ENCODE measurements around the gene KCNH8.
"Not testable (repeated sequence)": the region's sequence is repeated elsewhere in the genome, so short reads cannot be mapped to it uniquely, and the experiment has no call there.

The KCNH8 gene

DNA sequence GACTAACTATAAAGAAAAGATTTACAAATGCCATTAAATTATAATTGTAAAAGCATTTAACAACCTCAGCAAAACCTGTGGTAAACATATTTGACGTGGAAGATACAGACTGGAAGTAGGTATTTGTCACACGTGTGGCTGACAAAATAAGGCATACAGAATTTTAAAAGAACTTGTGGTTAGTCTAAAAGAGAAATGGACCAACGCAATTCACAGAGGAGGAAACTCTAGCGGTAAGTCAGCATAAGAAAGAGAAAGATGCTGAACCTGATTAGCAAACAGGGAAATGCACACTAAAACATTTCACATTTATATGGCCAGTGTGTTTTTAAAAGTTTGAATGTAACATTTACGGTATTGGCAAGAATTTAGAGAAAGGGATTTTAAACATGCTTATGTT is 35.3 kb downstream of the KCNH8 start:
- DNase-seq, result no peak

DNA sequence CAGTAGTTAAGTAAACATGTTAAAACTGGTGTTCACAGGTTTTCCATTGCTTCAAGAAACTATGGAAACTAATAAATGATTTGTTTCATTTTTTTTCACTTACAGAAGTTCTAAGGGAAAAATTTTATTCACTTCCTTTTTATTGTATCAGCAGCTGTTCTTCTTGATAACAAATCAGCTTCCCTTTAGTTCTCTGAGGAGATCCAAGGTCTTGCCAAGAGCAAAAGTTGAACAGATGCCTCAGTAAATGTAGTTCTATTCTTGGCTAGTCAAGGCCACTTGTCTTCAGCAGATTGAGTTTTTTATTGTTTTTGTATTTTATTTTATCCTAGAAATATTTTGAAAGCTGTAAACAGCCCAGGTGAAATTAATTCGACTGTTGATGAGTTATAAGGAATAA is 41.8 kb downstream of the KCNH8 start:
- DNase-seq, result no peak

DNA sequence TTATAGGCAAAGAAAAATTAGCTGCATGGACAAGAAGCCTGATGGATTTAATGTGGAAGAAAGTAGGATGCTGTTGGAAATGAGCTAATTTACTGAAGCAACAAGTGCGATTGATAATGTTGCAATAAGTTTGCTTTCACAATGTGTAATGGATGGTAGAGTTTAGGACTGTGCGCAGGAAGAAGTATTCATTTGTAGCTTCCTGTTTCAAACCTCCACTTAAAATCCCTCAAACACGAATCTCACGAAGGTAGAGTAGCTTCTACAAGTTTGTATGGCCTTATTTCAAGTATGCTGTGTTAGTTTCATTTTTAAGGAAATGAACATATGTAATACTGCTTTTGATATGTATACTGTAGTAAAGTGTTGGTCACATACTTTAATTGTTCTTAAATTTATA is 42.3 kb downstream of the KCNH8 start:
- DNase-seq, result no peak

DNA sequence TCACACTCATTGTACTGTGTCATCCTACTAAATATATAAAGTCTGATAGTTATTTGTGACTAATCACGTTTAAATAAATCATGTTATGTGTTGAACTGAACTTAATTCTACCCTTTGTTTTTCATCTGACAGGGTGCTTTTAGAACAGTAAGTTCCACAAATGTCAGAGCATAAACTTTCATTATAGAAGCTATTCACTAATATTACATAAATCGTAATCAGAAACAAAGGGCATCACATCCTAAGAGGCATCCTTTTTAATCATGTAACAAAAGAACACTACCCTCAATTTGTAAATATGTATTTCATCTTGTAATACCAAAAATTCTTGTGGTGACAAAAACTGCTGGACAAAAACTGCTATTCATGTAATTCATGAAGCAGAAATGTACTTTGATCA is 50.8 kb downstream of the KCNH8 start:
- DNase-seq, result no peak

DNA sequence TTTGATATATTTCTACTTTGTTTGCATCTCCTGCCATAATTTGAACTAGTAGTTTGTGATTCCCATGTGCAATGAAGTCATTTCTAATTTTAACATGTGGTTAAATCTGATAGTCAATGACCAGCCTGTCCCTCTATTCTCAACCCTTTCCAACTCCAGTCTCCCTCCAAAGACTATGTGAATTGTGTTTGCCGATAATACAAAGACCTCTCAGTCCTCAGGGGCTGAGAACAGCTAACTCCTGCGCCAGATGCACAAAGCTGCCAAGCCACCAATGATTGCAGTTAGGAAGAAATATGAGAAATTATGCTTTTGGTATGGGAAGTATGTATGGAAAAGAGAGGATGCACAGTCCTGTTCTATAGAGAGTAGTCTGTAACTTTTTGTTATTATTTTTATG is 54.0 kb downstream of the KCNH8 start:
- DNase-seq, result no peak

DNA sequence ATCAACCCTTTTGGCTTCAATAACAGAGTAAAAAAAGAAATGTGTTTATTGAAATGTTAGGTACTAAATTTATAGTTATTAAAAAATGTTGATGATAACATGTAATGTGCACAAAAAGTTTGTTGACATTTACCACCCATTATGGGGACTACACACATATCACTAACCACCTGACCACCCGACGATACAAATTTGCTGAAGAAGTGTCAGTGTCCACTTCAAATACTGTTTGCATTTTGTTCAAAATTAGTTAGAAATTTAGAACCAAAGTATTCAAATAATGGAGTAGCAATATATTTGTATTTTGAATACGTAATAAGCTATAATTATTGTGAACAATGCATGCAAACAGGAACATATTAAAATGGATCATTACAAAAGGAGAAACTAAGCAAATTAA is 54.4 kb downstream of the KCNH8 start:
- no peak for DNase-seq

DNA sequence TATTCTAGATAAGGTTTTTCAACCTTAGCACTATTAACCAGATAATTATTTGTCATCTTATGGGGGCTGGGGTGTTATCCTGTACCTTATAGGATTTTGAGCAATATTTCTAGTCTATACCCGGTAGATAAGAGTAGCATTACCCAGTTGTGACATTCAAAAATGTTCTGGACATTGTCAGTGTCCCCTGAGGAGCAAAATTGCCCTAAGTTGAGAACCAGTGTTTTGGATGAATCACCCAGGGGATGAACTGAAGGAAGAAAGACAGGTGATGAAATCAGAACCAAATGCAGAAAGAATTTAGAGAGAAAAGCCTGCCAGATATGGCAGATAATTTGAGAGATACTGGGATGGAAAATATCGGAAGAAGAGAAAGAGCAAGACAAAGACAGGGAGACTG is 58.2 kb downstream of the KCNH8 start:
- DNase-seq, result no peak

DNA sequence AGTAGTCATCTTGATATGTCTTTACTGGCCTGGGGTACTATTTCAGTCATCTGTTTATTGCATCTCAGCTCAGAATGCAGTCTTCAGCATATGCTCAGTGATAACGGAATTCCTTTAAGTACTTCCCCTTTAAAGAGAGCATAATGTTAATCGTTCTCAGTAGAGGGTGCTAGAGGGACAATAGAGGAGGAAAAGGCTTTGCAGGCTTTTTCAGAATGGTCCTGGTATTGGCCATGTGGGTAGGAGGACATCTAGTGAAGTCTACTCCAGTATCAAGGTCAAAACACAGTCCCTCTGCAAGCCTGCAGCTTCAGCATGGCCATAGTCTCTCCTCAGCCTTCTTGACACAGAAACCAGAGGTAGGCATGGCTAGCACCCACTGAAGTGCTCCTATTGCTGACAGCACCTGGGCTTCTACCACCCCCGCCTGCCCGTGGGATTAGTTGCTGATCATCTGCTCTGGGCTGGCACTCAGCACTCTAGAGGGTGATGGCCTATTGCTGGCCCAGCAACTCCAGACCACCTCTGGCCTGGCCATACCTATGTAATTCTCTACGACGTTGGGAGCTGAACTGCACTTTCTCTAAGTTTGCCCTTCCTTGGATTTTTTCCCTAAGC is 65.4 kb downstream of the KCNH8 start:
- no peak for DNase-seq

DNA sequence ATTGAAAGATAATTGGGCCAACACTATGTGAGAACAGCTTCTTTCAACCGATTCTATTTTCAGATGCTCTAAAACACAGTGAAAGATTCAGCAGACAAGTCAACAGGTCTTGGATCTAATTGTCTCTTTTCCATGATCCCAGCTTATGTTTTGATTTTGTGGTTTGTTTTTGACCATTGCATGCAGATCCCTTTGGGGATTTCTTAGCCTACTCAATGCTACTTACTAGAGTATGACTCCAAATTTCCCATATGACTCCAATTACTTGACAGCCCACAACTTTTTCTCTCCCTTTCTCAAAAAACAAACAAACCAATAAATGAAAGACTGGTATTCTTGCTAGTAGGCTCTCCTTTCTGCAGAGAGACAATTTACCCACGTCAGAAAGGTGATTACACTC is 67.1 kb downstream of the KCNH8 start:
- DNase-seq, result no peak

DNA sequence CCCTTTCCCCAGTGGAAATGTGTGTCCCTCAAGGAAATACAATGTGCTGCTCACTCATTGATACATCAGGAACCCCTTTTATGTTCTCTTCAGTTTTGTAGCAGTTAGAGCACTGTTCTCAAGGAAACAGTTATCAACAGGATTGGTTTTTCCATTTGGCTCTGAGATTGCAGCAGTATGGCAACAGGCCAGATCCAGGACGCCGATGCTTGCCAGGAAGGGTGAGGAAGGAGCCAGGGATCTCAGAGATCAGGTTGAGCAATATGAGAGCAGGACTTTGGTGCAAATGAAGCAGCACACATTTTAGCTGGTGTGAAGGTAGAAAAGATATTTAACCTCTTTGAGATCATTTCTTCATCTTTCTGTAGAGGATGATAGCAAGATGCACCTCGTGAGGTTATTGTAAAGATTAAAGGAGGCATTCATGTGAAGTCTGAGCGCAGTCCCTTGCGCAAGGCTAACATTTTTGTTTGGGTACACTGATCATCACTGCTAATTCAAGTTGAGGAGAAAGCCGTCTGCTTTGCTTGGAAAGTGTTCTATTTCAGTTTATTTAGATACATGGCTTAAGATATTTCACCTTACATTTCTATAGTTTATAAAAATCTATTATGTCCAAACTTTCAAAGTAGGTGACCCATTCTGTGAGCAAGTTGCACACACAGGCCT is 68.5 kb downstream of the KCNH8 start:
- DNase-seq, result no peak

DNA sequence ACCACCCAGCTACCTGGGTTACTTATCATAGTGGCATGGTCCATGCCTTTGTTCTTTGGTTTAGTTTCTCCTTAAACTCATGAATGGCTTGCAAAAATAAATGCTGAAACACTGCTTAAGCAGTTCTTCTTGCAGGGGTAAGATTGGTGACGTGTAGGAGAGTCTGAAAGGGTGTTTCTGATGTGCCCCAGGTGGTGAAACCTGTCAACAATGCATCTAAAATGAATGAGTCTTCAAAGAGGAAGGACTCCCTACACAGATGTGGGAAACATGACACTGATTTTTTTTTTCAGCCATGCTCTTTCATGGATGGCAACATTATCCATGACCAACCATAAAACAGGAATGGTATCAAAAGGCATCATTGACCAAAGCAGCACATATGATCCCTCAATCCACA is 72.0 kb downstream of the KCNH8 start:
- no peak for DNase-seq

DNA sequence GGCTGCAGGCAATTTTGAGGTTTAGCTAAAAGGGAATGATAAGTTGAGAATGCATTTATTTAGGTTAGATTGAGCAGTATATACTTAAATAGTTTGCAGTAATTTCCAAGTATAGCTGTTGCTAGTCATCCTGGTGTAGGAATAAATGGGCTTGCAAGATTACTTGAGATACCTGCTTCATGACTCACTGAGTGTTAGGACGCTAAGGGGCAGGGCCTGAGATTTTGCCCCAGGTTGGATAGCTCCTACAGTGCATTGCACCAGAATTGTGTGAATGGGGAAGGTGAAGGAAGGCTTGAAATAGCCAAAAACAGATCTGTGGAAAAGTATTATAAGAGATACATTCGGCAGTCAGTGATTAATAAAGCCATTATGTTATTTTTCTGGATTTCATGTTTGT is 72.8 kb downstream of the KCNH8 start:
- DNase-seq, result no peak

DNA sequence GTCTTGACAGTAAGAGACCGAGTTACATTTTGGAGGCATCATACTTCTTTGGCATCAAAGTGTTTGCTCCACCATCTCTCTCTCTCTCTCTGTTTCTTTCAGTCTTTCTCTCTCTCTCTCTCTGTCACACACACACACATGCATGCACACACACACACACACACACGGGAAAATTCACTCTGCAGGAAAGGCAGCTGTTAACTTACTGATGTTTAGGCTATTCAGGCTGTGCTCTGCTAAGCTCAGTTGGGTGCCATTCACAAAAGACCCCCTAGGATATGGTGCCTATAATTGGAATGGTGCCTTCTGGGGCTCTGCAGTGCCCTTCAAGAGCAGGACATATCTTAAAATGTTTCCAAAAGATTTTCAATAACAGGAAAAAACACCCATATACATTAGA is 78.2 kb downstream of the KCNH8 start:
- no peak for DNase-seq

DNA sequence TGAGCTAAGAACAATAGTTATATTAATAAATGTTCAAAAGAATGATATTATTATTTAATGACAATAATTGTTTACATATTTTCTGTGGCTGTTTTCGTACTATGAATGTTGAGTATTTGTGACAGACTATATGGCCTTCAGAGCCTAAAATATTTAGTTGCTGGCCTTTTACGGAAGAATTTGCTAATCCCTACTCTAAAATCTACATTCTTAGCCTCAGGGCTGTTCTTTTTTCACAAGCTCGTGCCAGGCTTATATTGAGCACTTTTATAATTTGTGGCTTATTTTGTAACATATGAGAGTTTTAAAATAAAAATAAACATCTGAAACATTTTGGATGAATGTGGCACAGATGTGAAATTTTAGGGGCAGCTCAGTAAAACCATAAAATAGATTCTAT is 79.9 kb downstream of the KCNH8 start:
- DNase-seq, result no peak

DNA sequence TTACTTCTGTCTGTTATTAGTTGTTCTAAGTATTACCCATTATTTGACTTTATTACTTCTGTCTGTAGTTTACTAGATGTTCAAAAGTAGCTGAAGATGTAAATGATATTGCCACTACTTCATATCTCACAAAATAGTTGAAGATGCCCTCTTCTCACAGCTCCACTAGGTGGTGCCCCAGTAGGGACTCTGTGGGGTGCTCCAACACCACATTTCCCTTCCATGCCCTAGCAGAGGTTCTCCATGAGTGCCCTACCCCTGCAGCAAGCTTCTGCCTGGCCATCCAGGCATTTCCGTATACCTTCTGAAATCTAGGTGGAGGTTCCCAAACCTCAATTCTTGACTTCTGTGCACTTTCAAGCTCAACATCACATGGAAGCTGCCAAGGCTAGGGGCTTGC is 80.8 kb downstream of the KCNH8 start:
- no peak for DNase-seq

DNA sequence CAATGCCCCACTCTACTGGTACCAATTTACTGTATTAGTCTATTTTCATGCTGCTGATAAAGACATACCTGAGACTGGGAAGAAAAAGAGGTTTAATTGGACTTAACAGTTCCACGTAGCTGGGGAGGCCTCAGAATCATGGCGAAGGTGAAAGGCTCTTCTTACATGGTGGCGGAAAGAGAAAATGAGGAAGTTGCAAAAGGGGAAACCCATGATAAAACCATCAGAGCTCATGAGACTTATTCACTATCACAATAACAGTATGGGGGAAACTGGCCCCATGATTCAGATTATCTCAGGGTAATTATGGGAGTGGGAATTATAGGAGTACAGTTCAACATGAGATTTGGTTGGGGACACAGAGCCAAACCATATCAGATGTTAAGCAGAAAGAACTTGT is 81.6 kb downstream of the KCNH8 start:
- DNase-seq, result not testable (repeated sequence)

DNA sequence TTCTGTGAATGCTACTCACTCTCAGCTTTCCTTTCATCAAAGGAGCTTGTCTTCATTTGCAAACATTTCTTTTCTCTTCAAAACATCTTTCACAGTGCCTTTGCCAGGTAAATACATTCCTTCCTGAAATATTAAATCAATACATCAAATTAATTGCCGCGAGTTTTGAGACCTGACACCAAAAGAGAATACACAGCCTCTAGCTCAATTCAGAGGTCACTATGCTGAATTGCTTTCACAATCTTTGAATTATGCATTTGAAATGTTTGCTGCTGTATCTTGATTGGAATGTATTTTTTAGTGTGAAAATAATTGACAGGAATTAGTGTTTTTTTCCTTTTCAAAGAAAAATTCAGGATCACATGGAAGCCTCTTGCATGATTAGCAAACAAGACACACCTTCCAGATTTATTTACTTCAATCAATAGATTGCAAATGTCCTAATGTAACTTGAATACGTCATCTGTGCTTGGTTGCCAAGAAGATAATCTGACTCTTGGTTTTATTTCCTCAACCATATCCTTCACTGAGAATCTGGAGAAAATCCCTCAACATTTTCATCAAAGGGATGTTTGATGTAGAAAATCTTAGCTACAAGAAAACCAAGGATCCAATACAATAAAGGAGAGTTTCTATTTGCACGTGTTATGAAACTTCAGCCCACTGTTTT is 83.6 kb downstream of the KCNH8 start:
- no peak for DNase-seq

DNA sequence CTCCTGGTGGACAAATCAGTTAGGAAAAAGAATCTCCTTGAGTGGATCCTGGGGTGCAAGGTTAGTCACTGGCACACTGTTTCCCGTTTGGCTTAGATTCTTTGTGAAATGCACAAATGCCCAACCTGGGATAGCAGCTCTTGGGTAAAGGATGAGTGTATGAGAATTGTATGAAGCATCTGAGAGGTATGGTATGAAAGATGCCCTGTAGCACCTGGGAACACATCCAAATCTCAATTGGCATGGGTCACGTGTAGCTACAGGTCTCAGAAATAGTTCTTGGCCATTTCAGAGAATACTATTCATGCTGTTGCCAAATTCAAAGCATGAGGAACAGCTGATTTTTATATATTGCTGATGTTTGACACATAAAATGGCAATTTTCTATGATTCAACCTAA is 84.3 kb downstream of the KCNH8 start:
- peak; percentile 52 for DNase-seq

DNA sequence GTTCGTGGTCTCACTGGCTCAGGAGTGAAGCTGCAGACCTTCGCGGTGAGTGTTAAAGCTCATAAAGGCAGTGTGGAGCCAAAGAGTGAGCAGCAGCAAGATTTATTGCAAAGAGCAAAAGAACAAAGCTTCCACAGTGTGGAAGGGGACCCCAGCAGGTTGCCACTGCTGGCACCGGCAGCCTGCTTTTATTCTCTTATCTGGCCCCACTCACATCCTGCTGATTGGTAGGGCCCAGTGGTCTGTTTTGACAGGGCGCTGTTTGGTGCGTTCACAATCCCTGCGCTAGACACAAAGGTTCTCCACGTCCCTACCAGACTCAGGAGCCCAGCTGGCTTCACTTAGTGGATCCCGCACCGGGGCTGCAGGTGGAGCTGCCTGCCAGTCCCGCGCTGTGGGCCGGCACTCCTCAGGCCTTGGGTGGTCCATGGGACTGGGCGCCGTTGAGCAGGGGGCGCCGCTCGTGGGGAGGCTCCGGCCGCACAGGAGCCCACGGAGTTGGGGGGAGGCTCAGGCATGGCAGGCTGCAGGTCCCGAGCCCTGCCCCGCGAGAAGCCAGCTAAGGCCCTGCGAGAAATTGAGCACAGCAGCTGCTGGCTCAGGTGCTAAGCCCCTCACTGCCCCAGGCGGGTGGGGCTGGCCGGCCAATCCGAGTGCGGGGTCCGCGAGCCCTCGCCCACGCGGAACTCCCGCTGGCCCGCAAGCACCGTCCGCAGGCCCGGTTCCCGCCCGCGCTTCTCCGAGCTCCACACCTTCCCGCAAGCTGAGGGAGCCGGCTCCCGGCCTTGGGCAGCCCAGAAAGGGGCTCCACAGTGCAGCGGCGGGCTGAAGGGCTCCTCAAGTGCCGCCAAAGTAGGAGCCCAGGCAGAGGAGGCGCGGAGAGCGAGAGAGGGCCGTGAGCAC is 85.8 kb downstream of the KCNH8 start:
- not testable (repeated sequence) for DNase-seq

DNA sequence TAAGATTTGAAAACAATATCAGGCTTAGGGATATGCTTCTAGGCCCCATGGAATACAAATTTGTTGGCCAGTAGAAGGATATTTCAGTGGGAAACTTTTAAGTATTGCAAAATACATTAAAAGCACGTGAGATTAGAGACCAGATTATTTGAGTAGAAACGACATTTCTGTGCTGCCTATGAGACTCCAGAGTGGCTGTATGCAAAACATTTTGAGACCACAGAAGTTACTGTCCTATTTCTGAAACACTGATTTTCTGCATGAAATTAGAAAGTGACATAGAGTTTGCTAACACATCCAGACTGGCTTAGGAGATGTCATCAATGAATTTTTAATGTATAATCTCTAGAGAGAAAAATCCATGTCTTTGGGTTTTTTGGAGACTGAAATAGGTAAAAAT is 99.8 kb downstream of the KCNH8 start:
- no peak for DNase-seq

DNA sequence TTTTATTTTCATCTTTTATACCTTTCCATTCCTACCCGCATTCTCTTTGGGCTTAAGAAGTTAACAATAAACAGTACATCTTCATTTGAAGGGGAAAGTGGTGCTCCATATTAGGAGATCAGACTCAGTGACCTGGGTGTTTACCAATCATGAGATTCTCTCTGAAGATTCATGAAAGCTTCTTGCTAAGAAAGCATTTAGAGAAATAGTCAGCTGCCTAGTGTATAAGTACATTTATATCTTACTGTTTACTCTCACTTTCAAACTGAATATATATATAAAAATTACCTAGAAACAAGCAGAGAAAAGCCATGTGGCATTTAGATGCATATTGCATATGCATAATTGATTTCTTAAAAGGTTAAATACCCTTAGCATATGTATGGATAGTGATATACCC is 100.5 kb downstream of the KCNH8 start:
- no peak for DNase-seq

DNA sequence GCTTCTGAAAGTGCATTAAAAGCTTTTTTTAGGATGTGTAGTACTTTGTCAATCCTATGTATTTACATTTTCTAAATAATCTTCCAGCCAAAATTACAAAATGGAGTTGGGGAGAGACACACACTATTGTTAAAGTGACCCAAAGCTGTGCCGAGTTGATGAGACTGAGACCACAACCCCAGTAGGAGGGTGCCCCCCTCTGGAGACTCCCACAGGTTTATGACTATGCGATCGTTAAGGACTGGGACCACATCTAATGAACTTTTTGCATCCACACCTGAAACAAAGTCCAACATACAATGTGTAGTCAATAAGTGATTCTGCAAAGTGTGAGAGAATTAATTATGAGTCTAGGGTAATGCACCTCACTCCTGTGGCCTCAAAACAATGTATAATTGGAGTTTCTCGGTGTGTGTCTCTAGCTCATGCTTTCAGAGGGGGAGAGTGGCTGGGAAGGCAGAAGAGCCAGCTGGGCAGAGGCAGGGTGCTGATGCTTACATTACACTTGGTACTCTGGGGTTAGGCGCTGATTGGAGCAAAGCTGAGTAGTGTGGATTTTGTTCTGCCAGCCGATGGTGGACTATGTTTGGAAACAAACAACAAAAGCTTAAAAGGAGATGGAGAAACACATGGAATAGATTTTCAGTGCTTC is 102.8 kb downstream of the KCNH8 start:
- no peak for DNase-seq

DNA sequence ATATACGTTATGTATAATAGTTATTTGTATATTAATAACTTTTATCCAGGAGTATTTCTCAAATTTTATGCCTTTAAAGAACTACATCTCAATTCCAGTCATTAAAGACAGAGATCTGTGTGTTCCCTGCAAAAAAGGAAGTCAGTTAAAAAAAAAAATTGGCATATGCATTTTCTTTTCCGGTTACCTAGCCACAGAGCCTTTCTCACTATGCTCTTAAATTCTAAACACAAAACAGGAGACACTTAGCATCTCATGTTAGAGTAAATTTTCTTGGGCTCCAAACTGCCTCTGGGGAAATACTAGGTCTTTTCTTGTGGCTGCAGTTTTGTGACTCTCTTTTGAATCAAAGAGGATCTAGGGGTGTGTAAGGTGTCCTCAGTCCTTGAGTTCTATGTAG is 105.9 kb downstream of the KCNH8 start:
- no peak for DNase-seq

Data from NCI-H1105 (cell line).